Type B pancreatic cell (in vitro differentiated cells): ENCODE measurements around the gene GPBP1. TPM values are rescaled to one million over a fixed set of nuclear protein-coding genes. Genes with fewer than 3 reads are reported as not detected.
"Not testable (repeated sequence)": the region's sequence is repeated elsewhere in the genome, so short reads cannot be mapped to it uniquely, and the experiment has no call there.

ENCODE experiments used
- DNase-seq: peaks from one replicate; pipeline ENCODE4 v3.0.0; 2021; ENCODE audit warnings: mixed read lengths; ENCODE audit not compliant: unreplicated experiment; ENCODE audit errors: extremely low spot score
- H3K27ac Mint-ChIP-seq: 2 replicates; pipeline ENCODE4 v1.8.0; 2021; ENCODE audit warnings: mild to moderate bottlenecking, mixed read lengths
- H3K27me3 Mint-ChIP-seq: 2 replicates; pipeline ENCODE4 v1.8.0; 2021; ENCODE audit warnings: mixed read lengths
- H3K36me3 Mint-ChIP-seq: 2 replicates; pipeline ENCODE4 v1.8.0; 2021; ENCODE audit warnings: mixed read lengths
- H3K4me1 Mint-ChIP-seq: one replicate; pipeline ENCODE4 v1.8.0; 2021; ENCODE audit warnings: mixed read lengths; ENCODE audit not compliant: unreplicated experiment
- H3K4me3 Mint-ChIP-seq: 2 replicates; pipeline ENCODE4 v1.8.0; 2021; ENCODE audit warnings: mild to moderate bottlenecking, mixed read lengths
- H3K9me3 Mint-ChIP-seq: 2 replicates; pipeline ENCODE4 v1.8.0; 2021; ENCODE audit warnings: mixed read lengths
- CTCF ChIP-seq: fragments of 200-600 bp; sonication (generic); conservative IDR thresholded peaks from 2 replicates; pipeline ENCODE4 v1.5.0; 2021; ENCODE audit warnings: antibody characterized with exemption, mild to moderate bottlenecking
- total RNA-seq: library from RNA; stranded (reverse); gene quantifications from 2 replicates; pipeline ENCODE4 v1.2.1, GENCODE V29; 2021; ENCODE audit warnings: low replicate concordance

Gene GPBP1
- total RNA-seq, 1 donor from 2014 or later: 102 TPM

- no peak overlapping the region for H3K4me3 Mint-ChIP-seq
- no peak for DNase-seq
- peak overlapping the region; percentile 0 for H3K27ac Mint-ChIP-seq
- H3K9me3 Mint-ChIP-seq: peaks cover 1% of the 10 kb centered on the region
- no peaks in the 10 kb centered on the region for H3K27me3 Mint-ChIP-seq
- TF ChIP-seq CTCF: no peak
- peaks cover 23% of the 10 kb centered on the region for H3K36me3 Mint-ChIP-seq
- H3K4me1 Mint-ChIP-seq: peaks cover 42% of the 10 kb centered on the region
Measured at GRCh38 chr5:57189515-57189914, 15.7 kb downstream of the GPBP1 start.

- no peak for TF ChIP-seq CTCF
- no peaks in the 10 kb centered on the region for H3K27me3 Mint-ChIP-seq
- peaks cover 38% of the 10 kb centered on the region for H3K4me1 Mint-ChIP-seq
- peaks cover 31% of the 10 kb centered on the region for H3K36me3 Mint-ChIP-seq
- H3K9me3 Mint-ChIP-seq: peaks cover 5% of the 10 kb centered on the region
- no peak overlapping the region for H3K4me3 Mint-ChIP-seq
- no peak overlapping the region for H3K27ac Mint-ChIP-seq
- DNase-seq: no peak
Measured at GRCh38 chr5:57190593-57190992, 16.7 kb downstream of the GPBP1 start.

- Mint-ChIP-seq H3K4me3 (no peak overlapping the region), H3K27me3 (no peaks in the 10 kb centered on the region), H3K36me3 (peaks cover 29% of the 10 kb centered on the region), H3K9me3 (peaks cover 5% of the 10 kb centered on the region), H3K4me1 (peaks cover 35% of the 10 kb centered on the region), H3K27ac (no peak overlapping the region)
- DNase-seq: peak; percentile 25
- no peak for TF ChIP-seq CTCF
Measured at GRCh38 chr5:57191163-57191562, 17.3 kb downstream of the GPBP1 start.

GRCh38 chr5:57191986-57192385 is 18.1 kb downstream of the GPBP1 start:
- Mint-ChIP-seq H3K4me1 (peaks cover 27% of the 10 kb centered on the region), H3K4me3 (no peak overlapping the region), H3K36me3 (peaks cover 29% of the 10 kb centered on the region), H3K9me3 (peaks cover 5% of the 10 kb centered on the region), H3K27ac (peak overlapping the region; percentile 56), H3K27me3 (no peaks in the 10 kb centered on the region)
- TF ChIP-seq CTCF: no peak
- no peak for DNase-seq

GRCh38 chr5:57192832-57193231 is 19.0 kb downstream of the GPBP1 start:
- not testable (repeated sequence) for H3K27me3 Mint-ChIP-seq, H3K9me3 Mint-ChIP-seq, H3K4me3 Mint-ChIP-seq, H3K27ac Mint-ChIP-seq
- H3K4me1 Mint-ChIP-seq: peaks cover 22% of the 10 kb centered on the region
- DNase-seq: peak; percentile 20
- peaks cover 30% of the 10 kb centered on the region for H3K36me3 Mint-ChIP-seq

GRCh38 chr5:57193757-57194413 is 20.0 kb downstream of the GPBP1 start:
- Mint-ChIP-seq H3K4me1 (peaks cover 13% of the 10 kb centered on the region), H3K27me3 (no peaks in the 10 kb centered on the region), H3K27ac (no peak overlapping the region), H3K4me3 (no peak overlapping the region), H3K36me3 (peaks cover 34% of the 10 kb centered on the region), H3K9me3 (peaks cover 5% of the 10 kb centered on the region)
- no peak for DNase-seq
- no peak for TF ChIP-seq CTCF
